Eye (tissue), 1 donor: Measurements from ENCODE around the gene NPC1.
A peak's percentile ranks its signal among the peaks of the same experiment; 100 is the strongest.
"Not testable (repeated sequence)": the region's sequence is repeated elsewhere in the genome, so short reads cannot be mapped to it uniquely, and the experiment has no call there.

ENCODE experiments used
- DNase-seq: peaks from one replicate; pipeline ENCODE4 v3.0.0-alpha.2; 2015

NPC1 gene

GRCh38 chr18:23586249-23587196 lies at the start of gene NPC1:
Gene NPC1, minus strand, starts transcription at chr18:23586506. Its CDS starts 163 bp downstream, at chr18:23586343.
- peak; percentile 96 for DNase-seq

- DNase-seq = no peak
Measured at GRCh38 chr18:23636071-23636399, 49.7 kb upstream of the NPC1 start.

GRCh38 chr18:23635283-23636070 lies 49.2 kb upstream of the NPC1 start:
- DNase-seq = no peak

GRCh38 chr18:23634692-23635091 lies 48.4 kb upstream of the NPC1 start:
- no peak for DNase-seq

GRCh38 chr18:23632615-23633014 lies 46.3 kb upstream of the NPC1 start:
- DNase-seq = no peak

- DNase-seq = peak; percentile 24
Measured at GRCh38 chr18:23631746-23632145, 45.4 kb upstream of the NPC1 start.

- no peak for DNase-seq
Measured at GRCh38 chr18:23631312-23631711, 45.0 kb upstream of the NPC1 start.

GRCh38 chr18:23629444-23629946 lies 43.2 kb upstream of the NPC1 start:
- DNase-seq = no peak

- DNase-seq = no peak
Measured at GRCh38 chr18:23627970-23628369, 41.7 kb upstream of the NPC1 start.

GRCh38 chr18:23627321-23627720 lies 41.0 kb upstream of the NPC1 start:
- no peak for DNase-seq

- DNase-seq = no peak
Measured at GRCh38 chr18:23626451-23627279, 40.4 kb upstream of the NPC1 start.

GRCh38 chr18:23623040-23623439 lies 36.7 kb upstream of the NPC1 start:
- DNase-seq = no peak

- DNase-seq = no peak
Measured at GRCh38 chr18:23619388-23619881, 33.1 kb upstream of the NPC1 start.

GRCh38 chr18:23618862-23619387 lies 32.6 kb upstream of the NPC1 start:
- peak; percentile 79 for DNase-seq

- no peak for DNase-seq
Measured at GRCh38 chr18:23617412-23618014, 31.2 kb upstream of the NPC1 start.

GRCh38 chr18:23616258-23616657 lies 30.0 kb upstream of the NPC1 start:
- DNase-seq = no peak

- no peak for DNase-seq
Measured at GRCh38 chr18:23614891-23615290, 28.6 kb upstream of the NPC1 start.

GRCh38 chr18:23614413-23614812 lies 28.1 kb upstream of the NPC1 start:
- DNase-seq = no peak

GRCh38 chr18:23613091-23613475 lies 26.8 kb upstream of the NPC1 start:
- DNase-seq = not testable (repeated sequence)

GRCh38 chr18:23612434-23613090 lies 26.3 kb upstream of the NPC1 start:
- DNase-seq = no peak

GRCh38 chr18:23609390-23610023 lies 23.2 kb upstream of the NPC1 start:
- DNase-seq = no peak
